ENCODE data around the gene RAD51AP1. TPM values are rescaled to one million over a fixed set of nuclear protein-coding genes. Genes with fewer than 3 reads are reported as not detected.

Gene RAD51AP1
- polyA plus RNA-seq, 6 donors from 2014 or later, result 7.9 to 33.7 (median 11.3) TPM

DNA sequence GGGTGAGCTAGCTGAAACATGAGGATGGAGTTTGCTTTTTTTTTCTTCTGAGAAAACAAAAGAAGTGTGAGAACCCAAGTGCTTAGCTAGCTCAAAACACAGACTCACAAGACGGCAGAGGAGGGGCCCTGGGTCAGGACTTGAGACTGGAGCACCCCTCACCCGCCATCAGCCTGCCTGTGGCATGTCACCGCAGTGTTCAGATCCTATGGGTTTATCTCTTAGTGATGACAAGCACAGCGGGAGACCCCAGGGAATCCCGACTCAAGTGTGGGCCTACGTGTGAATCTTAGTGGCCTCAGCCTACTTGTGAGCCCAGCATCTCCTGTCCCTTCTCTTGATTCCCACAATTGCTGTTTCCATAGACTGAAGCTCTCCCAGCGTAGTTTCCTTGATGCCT, 46.2 kb downstream of the RAD51AP1 start:
- H3K9me3 Mint-ChIP-seq, result peaks cover 0 to 5% (median 1%) of the 10 kb centered on the region in 7 donors
- H3K4me3 Mint-ChIP-seq, result no peak overlapping the region
- H3K36me3 Mint-ChIP-seq, result peaks cover 7 to 11% of the 10 kb centered on the region in 2 donors
- no peaks in the 10 kb centered on the region for H3K27me3 Mint-ChIP-seq
- no peak for ATAC-seq (ENCODE audit: low read depth in 2 of 2)
- DNase-seq, result no peak
- H3K4me1 Mint-ChIP-seq, result peaks cover 6 to 11% (median 9%) of the 10 kb centered on the region in 3 donors
- H3K27ac Mint-ChIP-seq, result no peak overlapping the region

DNA sequence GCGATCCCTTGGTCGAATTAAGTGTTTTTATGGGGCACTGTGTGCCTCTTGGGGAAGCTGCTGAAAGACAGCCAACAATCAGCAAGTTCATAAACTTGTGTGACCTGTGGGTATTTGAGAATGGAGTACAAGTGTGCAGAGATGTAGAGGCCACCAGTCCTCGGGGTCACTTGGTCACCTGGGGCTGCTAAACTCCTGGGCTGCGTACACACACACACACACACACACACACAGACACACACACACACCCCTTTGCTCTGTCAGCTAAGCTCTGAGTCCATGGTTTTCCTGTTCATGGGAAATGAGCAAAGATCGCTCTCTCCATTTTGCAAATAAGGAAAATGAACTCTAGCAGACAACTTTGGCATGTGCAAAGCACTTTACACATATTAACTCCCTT, 47.8 kb downstream of the RAD51AP1 start:
- Mint-ChIP-seq H3K36me3 (peaks cover 13 to 17% of the 10 kb centered on the region in 2 donors), H3K4me1 (peaks cover 0 to 7% (median 6%) of the 10 kb centered on the region in 3 donors), H3K9me3 (peaks cover 0 to 5% (median 1%) of the 10 kb centered on the region in 7 donors), H3K27me3 (no peaks in the 10 kb centered on the region), H3K4me3 (no peak overlapping the region), H3K27ac (no peak overlapping the region)
- DNase-seq (no peak), ATAC-seq (ENCODE audit: low read depth in 2 of 2) (no peak)

DNA sequence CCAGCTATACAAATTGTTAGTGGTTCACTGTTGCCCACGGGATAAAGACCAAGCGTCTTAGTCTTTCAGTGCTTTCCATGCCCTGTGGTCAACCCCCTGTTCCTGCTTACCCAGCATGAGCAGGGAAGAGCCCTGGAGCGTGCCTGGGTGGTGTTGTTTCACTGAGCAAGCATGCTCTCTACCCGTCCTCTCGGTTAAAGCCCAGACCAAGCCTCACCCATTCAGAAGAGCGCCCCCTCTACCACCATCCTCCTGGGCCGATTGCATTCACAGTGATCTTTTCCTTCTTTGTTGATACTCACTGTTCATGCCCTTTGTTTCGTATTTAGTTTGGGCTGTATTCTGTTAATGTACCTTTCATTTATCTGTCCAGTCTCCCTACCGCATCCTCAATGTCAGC, 48.4 kb downstream of the RAD51AP1 start:
- Mint-ChIP-seq H3K36me3 (peaks cover 13 to 18% of the 10 kb centered on the region in 2 donors), H3K4me3 (no peak overlapping the region), H3K4me1 (peaks cover 0 to 7% (median 6%) of the 10 kb centered on the region in 3 donors), H3K27me3 (no peaks in the 10 kb centered on the region), H3K27ac (no peak overlapping the region), H3K9me3 (peaks cover 0 to 5% (median 1%) of the 10 kb centered on the region in 7 donors)
- DNase-seq (no peak), ATAC-seq (ENCODE audit: low read depth in 2 of 2) (no peak)

DNA sequence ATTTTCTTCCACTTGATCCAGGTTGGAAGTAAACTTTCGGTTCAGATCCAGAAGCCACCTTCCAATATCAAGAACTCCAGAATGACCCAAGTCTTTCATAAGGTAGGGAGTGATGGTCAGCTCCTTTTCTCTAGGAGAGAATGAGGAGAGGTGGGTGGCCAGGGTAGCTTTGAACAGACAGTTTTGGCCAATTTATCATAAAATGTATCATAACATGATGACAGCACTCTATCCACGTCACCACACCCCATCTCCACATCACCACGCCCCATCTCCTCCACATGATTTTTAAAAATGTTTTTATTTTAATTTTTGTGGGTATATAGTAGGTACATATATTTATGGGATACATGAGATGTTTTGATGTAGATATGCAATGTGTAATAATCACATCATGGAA, 50.2 kb downstream of the RAD51AP1 start:
- no peak for DNase-seq
- H3K9me3 Mint-ChIP-seq, result peaks cover 0 to 5% (median 1%) of the 10 kb centered on the region in 7 donors
- no peaks in the 10 kb centered on the region for H3K27me3 Mint-ChIP-seq
- no peak overlapping the region for H3K4me3 Mint-ChIP-seq
- peaks cover 13 to 18% of the 10 kb centered on the region in 2 donors for H3K36me3 Mint-ChIP-seq
- no peak for ATAC-seq (ENCODE audit: low read depth in 2 of 2)
- no peak overlapping the region for H3K27ac Mint-ChIP-seq
- peaks cover 0 to 4% (median 4%) of the 10 kb centered on the region in 3 donors for H3K4me1 Mint-ChIP-seq

DNA sequence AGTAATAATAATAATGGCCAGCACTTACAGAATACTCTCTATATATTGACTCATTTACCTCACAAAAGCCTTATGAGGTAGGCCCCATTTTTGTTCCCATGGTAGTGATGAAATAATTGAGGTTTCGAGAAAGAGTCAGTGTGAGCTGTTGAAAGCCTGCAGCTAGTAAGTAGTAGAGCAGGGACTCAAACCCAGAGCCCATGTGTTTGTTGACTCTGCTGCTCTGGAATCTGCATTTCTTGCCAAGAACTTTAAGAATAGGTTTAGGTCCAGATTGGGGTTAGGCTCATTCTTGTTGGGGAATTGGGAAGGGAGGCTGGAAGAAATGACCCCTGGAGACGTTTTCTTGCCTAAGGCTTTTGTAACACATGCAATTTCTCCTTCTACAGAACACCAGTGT, 51.3 kb downstream of the RAD51AP1 start:
- DNase-seq, result no peak
- Mint-ChIP-seq H3K4me3 (no peak overlapping the region), H3K27me3 (no peaks in the 10 kb centered on the region), H3K9me3 (peaks cover 0 to 5% (median 1%) of the 10 kb centered on the region in 7 donors), H3K4me1 (no peaks in the 10 kb centered on the region), H3K27ac (no peak overlapping the region), H3K36me3 (peaks cover 13 to 18% of the 10 kb centered on the region in 2 donors)
- no peak for ATAC-seq (ENCODE audit: low read depth in 2 of 2)

DNA sequence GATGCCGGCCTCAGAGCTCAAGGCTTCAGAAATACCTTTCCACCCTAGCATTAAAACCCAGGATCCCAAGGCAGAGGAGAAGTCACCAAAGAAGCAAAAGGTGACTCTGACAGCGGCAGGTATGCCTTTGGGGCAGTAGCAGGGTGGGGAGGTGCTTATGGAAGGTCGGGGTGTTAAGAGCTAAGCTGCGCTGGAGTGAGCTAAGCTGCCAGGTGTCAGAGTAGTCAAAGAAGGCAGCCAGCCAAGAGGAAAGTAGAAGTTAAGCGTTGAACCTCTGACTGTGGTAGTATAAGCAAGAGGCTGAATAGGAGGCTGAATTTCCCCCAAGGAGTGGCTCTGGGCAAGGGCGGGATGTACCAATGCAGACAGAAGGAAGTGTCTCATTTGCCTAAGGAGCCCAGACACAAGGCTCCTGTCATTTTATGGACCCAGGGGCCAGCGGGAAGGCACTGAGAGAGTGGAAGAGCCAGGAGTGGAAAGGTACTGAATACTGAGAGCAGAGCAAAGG, 52.5 kb downstream of the RAD51AP1 start:
- peaks cover 0 to 5% (median 1%) of the 10 kb centered on the region in 7 donors for H3K9me3 Mint-ChIP-seq
- H3K4me1 Mint-ChIP-seq, result no peaks in the 10 kb centered on the region
- ATAC-seq (ENCODE audit: low read depth in 2 of 2) (no peak), DNase-seq (no peak)
- H3K27me3 Mint-ChIP-seq, result no peaks in the 10 kb centered on the region
- H3K4me3 Mint-ChIP-seq, result no peak overlapping the region
- peak overlapping the region in 1 of 6 donors; percentile 53 for H3K27ac Mint-ChIP-seq
- H3K36me3 Mint-ChIP-seq, result peaks cover 13 to 18% of the 10 kb centered on the region in 2 donors

DNA sequence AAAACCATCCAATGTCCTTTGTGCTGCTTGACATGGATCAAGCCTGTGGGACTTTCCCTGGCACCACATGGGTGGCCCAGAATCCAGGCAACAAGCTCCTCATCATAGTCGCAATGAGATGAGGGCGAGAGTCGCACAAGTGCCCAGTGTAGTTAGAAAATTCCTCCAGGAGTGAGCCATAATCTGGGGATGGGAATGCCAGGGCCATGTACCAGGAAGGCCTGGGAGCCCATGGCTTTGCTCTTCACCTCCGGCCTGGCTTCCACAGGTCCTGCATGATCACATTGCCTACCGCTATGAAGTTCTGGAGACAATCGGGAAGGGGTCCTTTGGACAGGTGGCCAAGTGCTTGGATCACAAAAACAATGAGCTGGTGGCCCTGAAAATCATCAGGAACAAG, 57.2 kb downstream of the RAD51AP1 start:
- no peak overlapping the region for H3K4me3 Mint-ChIP-seq
- H3K4me1 Mint-ChIP-seq, result peaks cover 0 to 3% (median 0%) of the 10 kb centered on the region in 3 donors
- DNase-seq (no peak), ATAC-seq (ENCODE audit: low read depth in 2 of 2) (no peak)
- no peaks in the 10 kb centered on the region for H3K9me3 Mint-ChIP-seq
- no peak overlapping the region for H3K27ac Mint-ChIP-seq
- H3K36me3 Mint-ChIP-seq, result peaks cover 0 to 17% of the 10 kb centered on the region in 2 donors
- no peaks in the 10 kb centered on the region for H3K27me3 Mint-ChIP-seq

DNA sequence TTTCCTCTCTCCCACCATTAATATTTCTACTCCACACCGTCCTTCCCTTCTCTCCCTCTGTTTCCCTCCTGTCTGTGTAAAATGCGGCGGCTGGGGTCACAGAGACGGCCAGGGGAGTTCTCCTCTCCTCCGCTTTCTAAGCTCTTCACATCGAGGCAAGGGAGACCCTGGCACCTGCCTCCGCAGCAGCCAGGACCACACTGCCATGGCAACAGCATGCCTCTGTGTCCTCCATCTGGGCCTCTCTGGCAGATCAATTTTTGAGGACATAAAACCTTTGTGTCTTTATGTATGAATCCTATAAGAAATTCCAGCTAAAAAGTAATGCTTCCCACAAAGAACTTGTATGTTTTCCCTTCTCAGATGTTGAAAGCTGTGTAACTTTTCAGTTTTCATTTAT, 64.7 kb downstream of the RAD51AP1 start:
- DNase-seq (no peak), ATAC-seq (ENCODE audit: low read depth in 2 of 2) (no peak)
- Mint-ChIP-seq H3K4me3 (peak overlapping the region in 1 of 8 donors; percentile 49), H3K27ac (peak overlapping the region in 1 of 6 donors; percentile 36), H3K4me1 (peaks cover 11 to 23% (median 22%) of the 10 kb centered on the region in 3 donors), H3K9me3 (no peaks in the 10 kb centered on the region), H3K27me3 (no peaks in the 10 kb centered on the region), H3K36me3 (no peaks in the 10 kb centered on the region)

DNA sequence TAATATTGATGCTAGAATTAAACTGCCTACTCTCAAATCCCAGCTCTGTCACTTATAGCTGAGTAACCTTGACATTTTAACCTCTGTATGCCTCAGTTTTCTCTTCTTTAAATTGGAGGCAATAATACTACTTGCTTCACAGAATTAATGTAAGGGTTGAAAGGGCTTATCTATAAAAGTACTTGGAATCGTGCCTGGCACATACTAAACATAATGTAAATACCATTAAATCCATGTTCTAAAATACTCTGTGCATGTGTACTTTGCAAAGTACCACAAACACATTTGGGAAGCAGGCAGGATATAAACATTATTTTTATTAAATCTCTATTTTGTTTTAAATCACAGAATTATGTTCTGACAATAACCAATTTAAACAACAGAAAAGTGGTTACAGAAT, 65.3 kb downstream of the RAD51AP1 start:
- DNase-seq, result no peak
- H3K27me3 Mint-ChIP-seq, result no peaks in the 10 kb centered on the region
- no peak overlapping the region for H3K4me3 Mint-ChIP-seq
- no peak overlapping the region for H3K27ac Mint-ChIP-seq
- ATAC-seq (ENCODE audit: low read depth in 2 of 2), result no peak
- no peaks in the 10 kb centered on the region for H3K9me3 Mint-ChIP-seq
- H3K4me1 Mint-ChIP-seq, result peaks cover 11 to 23% (median 22%) of the 10 kb centered on the region in 3 donors
- H3K36me3 Mint-ChIP-seq, result no peaks in the 10 kb centered on the region

DNA sequence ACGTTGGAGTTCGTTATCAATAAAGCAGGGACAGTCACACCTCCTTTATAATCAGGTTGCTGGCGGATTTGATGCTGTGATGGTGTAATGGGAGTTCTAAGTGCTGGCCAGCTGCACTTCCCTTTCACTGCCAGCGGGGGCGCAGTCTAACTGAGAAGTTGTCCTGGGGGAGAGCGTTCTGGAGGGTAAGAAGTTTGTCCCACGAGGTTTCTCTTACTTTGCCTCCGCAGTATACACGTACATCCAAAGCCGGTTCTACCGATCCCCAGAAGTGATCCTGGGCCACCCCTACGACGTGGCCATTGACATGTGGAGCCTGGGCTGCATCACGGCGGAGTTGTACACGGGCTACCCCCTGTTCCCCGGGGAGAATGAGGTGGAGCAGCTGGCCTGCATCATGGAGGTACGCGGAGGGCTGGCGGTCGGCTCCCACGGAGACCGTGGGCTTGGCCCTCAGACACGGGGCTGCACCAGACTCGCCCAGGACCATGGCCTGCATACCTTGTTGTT, 66.0 kb downstream of the RAD51AP1 start:
- Mint-ChIP-seq H3K27me3 (no peaks in the 10 kb centered on the region), H3K36me3 (no peaks in the 10 kb centered on the region), H3K4me1 (peaks cover 11 to 28% (median 27%) of the 10 kb centered on the region in 3 donors), H3K27ac (peak overlapping the region; percentile 84 to 94 (median 90)), H3K9me3 (no peaks in the 10 kb centered on the region), H3K4me3 (peak overlapping the region; percentile 93 to 99 (median 98))
- DNase-seq (peak; percentile 73), ATAC-seq (ENCODE audit: low read depth in 2 of 2) (peak; percentile 91 to 96)

DNA sequence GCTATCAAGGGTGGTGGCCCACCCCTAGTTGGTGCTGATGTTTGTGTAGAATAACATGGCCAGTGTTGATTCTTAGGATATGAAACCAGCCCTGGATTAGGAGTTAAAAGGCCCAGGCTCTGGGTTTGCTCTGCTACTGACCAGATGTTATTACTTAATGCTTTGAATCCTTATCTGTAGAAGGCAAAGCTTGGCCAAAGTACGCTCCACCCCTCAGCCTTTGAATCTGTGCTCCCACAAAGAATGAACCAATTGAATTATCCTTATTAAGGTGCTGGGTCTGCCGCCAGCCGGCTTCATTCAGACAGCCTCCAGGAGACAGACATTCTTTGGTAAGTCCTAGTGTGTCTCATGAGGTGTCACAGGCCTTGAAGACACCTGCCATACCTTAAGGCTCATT, 68.4 kb downstream of the RAD51AP1 start:
- H3K27me3 Mint-ChIP-seq, result no peaks in the 10 kb centered on the region
- H3K36me3 Mint-ChIP-seq, result no peaks in the 10 kb centered on the region
- no peak for DNase-seq
- peak overlapping the region in 4 of 8 donors; percentile 29 to 93 (median 38) for H3K4me3 Mint-ChIP-seq
- H3K27ac Mint-ChIP-seq, result no peak overlapping the region
- no peak for ATAC-seq (ENCODE audit: low read depth in 2 of 2)
- H3K4me1 Mint-ChIP-seq, result peaks cover 11 to 29% (median 28%) of the 10 kb centered on the region in 3 donors
- no peaks in the 10 kb centered on the region for H3K9me3 Mint-ChIP-seq

DNA sequence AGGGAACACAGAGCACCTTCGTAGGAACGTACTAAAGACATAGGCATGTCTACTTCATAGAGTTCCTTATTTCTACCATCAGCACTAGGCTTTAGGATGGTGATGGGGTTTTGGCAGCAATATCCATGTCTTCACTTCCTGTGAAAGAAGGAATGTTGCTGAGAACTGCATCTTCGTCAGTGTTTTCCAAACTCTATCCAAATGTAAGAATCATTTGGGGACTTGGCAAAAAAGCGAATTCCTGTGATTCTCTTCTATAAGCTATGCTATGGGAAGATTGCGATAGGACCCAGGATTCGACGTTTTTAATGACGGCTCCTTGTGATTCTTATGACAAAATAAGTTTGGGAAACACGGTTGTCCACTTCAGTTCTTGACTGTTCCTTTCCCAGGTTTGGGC, 70.4 kb downstream of the RAD51AP1 start:
- ATAC-seq (ENCODE audit: low read depth in 2 of 2) (no peak), DNase-seq (no peak)
- Mint-ChIP-seq H3K9me3 (no peaks in the 10 kb centered on the region), H3K27me3 (no peaks in the 10 kb centered on the region), H3K4me1 (peaks cover 11 to 29% (median 28%) of the 10 kb centered on the region in 3 donors), H3K27ac (no peak overlapping the region), H3K4me3 (no peak overlapping the region), H3K36me3 (peaks cover 15% of the 10 kb centered on the region in 2 donors)
